GM19438 (cell line): ENCODE data around the gene ADAT3.
"Not testable (repeated sequence)": the region's sequence is repeated elsewhere in the genome, so short reads cannot be mapped to it uniquely, and the experiment has no call there.

Experiments
- ATAC-seq: cut with Tn5 transposase; IDR thresholded peaks from one replicate; pipeline ENCODE4 v1.9.1; 2021; ENCODE audit warnings: low read depth; ENCODE audit not compliant: unreplicated experiment

The ADAT3 gene

DNA sequence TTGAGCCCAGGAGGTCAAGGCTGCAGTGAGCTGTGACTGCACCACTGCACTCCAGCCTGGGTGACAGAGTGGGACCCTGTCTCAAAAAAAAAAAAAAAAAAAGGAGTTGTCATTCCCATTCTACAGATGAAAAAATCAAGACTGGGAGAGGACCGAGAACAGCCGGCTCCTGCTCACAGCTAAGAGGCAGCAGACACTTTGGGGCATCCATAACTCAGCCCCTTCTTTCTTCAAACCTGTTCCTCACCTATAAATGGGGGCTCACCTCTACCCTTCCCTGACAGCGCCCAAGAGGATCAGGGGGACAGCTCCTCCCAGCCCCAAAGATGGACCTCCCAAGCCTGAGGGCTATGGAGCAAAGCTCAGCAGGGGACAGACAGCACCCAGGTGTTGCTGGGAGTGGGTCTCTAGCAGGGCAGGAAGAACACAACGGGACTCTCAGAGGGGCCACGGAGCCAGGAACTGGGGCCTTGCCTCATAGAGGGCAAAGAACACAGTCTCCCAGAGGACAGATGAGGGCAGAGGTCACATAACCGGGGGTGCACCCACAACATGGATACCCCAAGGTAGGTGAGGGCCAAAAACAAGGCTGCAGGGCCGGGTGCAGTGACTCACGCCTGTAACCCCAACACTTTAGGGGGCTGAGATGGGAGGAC lies 38.4 kb upstream of the ADAT3 start:
- ATAC-seq = no peak

DNA sequence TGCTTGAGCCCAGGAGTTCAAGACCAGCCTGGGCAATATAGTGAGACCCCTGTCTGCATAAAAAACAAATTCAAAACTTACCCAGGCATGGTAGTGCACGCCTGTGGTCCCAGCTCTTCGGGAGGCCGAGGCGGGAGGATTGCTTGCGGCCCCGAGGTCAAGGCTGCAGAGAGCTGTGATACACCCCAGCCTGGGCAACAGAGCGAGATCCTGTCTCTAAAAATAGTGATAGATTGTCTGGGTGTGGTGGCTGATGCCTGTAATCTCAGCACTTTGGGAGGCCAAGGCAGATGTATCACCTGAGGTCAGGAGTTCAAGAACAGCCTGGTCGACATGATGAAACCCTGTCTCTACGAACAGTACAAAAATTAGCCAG lies 37.9 kb upstream of the ADAT3 start:
- ATAC-seq = no peak

DNA sequence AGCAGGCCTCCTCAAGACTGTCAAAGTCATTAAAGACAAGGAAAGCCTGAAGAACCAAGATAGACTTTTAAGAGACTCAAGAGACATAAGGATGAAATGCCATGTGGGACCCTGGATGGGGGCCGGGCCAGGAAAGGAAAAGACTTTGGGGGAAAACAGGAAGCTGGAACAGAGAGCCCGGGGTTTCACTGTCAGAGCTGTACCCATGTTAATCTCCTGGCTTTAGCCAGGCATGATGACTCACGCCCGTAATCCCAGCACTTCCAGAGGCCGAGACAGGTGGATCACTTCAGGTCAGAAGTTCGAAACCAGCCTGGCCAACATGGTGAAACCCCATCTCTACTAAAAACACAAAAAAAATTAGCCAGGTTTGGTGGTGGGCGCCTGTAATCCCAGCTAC lies 36.2 kb upstream of the ADAT3 start:
- ATAC-seq = no peak

DNA sequence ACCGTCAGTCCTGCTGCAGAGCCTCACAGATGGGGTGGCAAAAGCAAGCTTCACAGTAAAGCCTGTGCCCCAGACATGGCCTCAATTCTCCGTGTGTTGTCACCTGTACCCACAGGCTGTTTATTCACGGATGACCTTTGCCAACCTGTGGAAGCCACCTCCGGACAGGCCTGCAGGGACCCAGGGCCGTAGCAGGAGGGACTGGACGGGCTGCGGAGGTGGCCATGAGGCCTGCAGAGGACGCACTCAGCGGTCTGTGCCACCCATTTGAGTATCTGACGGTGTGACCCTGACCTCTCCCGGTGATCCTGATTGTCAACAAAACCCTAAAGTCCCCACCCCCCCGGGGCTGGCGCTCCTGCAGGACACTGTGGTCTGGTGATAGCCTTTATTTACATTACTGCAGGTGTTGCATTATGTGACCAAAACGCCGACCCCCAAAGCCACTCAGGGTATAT lies 34.0 kb upstream of the ADAT3 start:
- no peak for ATAC-seq

DNA sequence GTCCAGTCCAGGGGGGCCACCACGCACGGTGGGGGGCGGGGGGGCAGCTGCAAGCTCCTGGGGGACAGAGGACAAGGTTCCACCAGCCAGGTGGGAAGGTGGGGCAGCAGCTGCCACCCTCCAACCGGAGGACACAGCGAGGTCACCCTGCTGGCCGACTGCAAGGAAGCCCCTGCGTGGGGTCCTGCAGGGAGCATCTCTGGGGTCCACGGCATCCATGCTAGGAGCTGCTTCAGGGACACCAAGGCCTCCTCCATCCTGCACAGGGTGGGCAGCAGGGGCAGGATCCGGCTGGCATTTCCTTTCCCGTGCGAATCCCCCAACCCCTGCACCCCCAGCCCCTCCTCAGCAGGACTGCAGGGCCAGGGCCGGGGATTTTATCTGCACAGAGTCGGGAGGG lies 33.6 kb upstream of the ADAT3 start:
- ATAC-seq = no peak

DNA sequence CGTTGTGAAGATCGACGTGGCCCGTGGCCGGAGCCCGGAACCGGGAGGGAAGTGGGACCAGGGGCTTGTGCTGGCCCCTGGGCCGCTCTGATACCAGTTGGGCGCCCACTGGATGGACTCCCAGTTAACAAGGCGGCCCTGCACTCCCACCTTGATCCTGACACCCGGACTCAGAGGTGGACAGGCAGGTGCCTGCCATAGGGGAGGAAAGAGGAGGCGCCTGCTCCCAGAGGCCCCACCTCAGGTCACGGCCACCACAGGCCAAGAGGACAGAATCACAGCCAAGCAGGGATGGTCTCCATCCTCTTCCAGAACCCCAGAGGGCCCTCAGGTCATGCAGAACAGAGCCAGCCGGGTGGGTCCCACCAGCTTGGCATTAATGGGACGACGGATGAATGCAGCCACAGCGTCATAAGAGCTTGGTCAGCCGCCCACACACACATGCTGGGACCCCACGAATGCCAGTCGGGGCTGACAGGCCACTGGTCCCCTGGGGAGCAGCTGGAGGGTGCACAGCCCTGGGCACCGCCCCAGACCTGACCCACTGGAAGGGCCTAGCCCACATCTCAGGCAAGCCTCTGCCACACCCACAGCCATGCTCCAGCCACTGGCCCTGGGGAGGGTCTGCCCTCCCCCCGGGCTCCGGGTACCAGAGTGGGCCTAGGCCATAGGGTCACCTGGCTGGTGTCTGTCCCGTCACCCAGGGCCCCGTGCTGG lies 32.2 kb upstream of the ADAT3 start:
- ATAC-seq = no peak

DNA sequence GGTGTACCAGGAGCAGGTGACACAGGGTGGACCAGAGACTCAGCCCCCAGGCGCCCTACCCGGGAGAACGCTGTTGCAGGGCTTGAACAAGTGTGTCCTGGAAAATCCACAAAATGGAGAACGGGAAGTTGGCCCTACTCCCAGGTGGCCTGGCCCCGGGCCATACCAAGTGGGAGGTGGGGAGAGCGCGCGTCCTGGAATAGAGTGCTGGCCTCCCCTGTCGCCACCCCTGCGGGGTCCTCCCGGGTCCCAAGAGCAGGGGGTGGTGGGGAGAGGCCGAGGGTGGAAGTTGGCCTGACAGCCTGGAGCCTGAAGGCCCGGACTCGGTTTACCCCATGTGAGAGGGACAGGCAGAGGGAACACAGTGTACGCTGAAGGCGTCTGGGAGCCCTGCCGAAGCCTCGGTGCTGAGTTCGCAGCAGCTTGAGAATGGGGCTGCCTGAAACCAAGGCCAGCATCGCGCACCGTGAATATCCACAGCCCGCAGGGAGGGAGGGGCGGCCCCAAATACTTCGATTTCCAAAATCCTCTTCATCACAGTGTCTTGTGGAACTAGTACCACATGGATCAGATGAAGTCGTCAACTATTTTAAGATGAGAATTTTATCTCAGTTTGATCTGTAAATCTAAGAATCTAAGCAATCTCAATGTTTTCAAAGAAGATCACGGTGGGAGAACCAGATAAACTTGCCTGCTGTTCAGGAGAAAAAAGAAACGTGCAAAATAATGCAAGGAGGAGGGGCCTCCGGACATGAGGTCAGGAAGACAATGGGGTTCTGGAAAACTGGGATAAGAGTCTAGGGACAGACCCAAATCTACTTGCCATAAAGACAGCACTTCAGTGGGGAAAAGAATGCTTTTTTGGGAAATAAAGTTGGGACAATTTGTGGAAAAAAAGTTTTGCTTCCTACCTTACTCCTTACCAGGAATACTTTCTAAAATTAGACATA lies 31.4 kb upstream of the ADAT3 start:
- no peak for ATAC-seq

DNA sequence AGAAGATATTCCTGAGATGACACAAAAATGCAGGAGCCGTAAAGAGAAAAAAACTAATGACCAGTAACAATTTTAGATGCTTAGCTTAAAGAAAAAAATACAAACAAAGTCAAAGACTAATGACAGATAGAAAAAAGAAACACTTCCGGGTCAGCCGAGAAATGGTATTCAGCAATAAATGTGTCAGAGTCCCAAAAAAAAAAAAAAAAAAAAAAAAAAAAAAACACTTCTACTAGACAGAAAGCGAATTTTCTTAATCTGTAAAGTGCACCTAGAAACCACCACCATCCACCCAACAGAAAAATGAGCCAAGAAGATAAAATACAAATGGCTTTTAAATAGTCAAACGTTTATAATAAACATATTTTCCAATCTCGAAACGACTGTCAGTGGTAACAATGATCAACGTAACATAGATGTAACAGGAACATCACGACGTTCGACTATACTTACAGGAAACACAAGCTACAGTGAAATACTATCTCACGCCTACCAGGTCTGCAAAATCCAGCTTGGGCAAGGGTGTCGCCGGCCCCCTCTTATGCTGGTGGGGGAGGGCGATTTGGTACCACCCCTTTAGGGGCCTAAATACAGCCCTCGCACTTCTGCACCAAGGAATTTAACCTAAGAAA lies 30.5 kb upstream of the ADAT3 start:
- ATAC-seq = no peak

DNA sequence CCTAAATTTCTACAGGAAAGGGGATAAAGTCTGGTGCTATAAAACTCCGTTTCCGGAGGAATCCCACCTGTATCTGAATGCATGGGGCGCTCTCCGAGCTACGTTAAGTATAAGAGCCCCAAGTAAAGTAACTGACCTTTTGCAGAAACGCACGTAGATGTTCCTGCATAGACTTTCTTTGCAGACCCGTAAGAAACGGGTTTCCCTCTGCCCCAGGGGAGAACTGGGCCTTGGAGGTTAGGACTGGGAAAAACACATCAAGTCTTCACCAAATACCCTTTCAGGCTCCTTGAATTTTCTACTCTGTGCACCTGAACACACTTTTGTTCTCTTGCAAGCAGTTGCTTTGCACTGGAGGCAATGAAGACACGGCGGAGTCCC lies 29.9 kb upstream of the ADAT3 start:
- ATAC-seq = not testable (repeated sequence)

DNA sequence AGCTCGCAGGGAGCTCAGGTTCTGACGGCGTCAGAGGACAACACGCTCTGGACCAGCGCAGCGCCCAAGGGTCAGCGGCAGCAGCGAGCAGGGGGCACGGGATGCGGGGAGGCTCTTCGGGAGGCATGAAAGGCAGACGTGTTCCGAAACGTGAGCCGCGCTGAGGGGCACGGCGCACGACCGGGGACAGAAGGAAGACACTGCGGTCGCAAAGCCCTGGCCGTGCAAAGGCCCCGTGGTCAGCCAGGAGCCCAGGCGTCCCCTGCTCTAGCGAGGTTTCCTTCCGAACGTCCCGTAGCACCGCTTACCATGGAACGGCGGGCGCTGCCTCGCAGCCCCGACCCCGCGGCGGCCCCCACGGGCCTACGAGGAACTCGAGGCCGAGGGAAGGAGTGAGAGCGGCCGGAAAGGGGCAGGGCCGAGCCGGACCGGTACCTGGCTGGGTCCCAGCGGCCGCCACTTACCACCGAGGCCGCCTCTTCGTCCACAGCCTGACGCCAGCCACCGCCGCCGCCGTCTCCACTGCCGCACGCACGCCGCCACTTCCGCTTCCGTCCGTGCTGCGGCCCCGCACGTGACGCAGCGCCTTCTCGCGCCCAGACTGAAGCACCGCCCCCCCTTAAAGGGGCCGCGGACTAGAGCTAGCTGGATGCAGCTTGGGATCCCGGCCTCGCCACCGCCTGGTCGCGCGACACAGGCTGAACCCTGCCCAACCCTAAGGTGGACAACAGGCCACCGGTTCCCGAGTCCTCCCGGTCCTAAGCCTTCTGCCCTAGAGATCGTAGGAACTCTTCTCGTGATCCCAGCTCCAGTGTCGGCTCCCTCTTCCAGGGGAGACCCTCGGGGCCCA lies 29.3 kb upstream of the ADAT3 start:
- ATAC-seq = peak; percentile 76

DNA sequence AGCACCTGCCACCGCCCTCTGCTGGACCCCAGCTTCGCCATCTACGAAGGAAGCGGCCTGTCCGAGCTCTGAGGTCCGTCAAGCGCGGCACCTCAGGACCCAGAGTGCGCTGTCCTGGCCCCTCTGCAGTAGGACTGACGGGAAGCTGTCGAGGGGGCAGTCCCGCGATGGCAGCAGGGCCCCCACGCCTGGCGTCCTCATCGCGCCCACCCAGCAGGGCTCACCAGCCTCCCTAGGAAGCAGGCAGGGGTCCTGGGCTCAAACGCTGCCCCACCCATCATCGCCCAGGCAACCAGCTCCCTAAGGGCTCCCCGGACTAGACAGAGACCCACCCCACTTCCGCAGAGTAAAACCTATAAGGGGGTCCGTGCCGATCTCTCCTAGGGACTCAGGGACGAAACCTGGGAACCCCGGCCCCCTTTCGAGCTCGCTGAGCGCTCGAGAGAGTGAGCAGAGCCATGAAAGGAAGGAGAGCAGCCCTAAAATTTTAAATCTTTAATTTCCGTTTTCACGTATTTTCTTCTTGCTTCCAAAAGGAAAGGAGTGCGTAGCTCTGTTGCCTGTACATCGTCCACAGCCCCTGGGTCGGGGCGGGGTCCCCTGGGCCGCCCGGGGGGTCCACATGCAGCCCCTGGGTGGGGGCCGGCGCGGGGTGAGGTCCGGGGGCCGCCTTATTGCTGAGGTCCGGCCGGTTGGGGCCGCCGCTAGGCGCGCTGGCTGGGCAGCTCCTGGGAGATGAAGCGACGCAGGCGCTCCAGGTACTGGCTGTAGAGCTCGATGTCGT lies 28.5 kb upstream of the ADAT3 start:
- ATAC-seq = not testable (repeated sequence)

DNA sequence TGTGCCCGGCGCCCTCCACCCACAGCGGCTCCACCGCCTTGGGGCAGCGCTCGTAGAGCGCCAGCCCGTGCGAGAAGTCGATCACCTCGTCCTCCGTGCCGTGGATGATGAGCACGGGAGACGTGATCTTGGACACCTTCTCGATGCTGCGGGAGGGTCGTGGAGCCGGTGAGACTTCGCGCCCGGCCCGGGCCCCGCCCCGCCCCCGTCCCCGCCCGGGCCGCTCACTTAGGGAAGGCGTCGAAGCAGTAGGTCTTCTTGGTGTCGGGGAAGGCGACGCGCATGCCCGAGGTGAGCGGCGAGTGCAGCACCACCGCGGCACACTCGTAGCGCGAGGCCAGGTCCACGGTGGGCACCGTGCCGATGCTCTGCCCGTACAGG lies 27.9 kb upstream of the ADAT3 start:
- ATAC-seq = not testable (repeated sequence)

DNA sequence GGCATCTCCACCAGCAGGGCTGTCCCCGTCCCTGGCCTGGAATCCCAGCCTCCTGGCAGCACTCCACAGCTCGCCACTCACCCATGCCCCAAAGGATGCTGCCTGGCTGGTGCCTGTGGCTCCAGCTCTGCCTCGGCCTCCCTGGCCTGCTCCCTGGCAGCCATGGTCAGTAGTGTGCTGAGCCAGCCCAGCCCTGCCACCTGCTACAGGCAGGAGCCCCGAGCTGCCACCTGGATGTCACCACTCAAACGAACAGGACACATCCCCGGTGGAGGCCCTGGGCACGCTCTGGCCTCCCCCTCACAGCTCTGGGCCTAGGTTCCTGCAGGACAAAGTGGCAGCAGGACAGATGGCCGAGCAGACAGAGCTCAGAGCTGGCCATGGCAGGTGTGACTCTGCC lies 26.6 kb upstream of the ADAT3 start:
- ATAC-seq = not testable (repeated sequence)

DNA sequence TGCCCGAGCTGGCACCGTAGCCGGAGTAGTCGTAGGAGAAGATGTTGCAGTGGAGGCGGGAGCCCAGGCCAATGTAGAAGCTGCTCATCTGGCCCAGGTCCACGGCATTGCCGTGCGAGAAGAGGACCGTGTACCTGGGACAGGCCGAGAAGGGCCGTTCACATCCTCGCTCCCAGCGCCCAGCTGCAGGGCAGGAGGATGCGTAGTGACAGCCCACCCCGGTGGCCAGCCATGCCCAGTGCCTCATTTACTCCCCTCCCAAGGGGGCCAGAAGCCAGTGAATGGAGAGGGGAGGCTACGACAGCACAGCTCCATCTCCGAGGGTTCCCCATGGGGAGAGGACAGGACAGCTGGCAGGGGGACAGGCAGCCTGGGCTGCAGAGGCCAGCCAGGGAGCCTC lies 25.2 kb upstream of the ADAT3 start:
- not testable (repeated sequence) for ATAC-seq

DNA sequence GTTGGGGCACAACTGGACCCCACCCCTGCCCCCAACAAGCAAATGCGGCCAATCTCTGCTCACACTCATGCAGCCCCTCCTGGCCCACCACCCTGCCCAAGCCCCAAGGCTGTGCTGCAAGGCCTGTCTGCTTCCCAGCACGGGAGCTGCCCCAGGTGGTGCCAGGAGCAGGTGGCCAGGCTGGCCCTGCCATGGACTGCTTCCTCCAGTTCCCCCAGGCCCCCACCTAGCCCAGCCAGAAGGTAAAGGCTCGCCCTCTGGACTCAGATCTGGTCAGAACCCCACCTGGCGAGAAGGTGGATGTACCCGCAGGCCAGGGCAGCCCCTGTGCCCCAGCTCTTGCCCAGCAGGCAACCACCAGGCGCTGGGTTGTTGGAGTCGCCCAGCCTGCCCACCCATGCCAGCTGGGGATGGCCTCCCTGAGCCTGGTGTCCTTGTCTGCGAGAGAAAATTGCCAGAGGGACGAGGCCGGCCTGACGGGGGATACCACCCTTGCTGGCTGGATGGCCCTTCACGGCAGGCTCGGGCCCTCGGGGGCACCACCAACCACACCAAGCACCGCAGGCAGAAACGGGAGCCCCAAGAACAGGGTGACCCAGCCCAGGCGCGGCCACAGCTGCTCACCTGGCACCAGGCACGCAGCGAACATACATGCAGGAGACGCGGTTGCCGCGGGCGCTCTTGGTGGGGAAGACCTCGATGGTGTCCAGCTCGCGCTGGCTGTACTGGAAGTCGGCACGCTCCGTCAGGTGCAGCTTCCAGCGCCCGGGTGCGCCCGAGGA lies 24.4 kb upstream of the ADAT3 start:
- no peak for ATAC-seq

DNA sequence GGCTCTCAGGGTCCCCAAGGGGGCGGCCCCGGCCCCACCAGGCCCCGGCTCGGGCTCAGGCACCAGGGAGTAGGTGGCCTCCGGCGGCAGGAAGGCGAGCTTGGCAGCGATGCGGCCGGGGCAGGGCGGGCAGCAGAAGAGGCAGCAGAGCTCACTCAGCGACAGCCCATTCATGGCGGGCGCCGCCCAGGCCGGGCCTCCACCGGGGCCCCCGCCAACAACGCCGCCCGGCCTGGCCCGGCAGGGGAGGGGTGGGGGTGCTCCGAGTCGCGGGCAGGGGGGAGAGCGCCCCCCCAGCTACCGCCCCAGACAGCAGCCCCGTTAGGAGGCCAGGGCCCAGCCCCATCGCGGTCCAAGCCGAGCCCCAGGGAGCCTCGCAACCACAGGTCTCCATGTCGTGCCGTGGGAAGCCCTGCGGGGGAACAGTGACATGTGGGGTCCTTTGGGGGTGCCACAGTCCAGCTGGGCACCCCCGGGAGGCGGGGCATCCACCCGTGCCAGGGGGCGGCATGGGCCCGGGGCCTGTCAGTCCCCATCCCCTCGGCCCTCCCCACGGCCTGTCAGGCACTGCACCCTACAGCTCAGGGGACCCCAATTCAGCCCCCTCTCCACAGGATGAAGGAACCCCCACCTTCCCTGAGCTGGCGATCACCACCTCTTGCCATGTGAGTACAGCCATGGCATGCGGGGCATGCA lies 23.7 kb upstream of the ADAT3 start:
- not testable (repeated sequence) for ATAC-seq

DNA sequence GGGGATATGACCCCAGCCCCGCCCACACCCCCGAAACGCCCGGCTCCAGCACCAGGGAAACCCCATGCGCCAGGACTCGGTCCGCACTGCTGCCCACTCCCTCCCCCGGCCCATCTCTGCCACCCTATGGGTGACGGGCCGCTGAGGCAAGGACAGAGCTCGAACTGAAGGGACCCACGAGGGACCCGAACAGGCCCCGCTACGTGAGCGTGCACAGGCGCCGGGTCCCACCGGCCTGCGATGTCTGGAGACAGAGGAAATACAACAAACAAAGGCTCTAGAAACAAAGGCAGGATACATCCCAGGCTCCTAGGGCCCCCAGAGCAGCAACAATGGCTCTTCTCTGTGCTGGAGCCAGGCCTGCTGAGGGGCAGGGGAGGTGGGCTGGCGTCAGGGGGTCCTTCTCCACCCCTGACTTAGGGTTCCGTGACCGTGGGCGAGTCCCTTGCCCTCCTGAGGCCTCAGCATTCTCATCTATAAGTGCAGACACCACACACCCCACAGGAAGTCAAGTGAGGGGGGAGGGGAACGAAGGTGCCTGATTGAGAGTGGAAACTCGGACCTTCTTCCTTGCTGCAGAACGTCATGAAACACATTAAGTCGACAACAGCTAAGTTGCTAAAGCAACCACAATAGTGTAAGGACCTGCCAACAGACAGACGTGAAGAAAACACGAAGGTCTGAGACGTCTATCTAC lies 23.0 kb upstream of the ADAT3 start:
- no peak for ATAC-seq
